Pancreas (tissue), 10 donors: ENCODE results near the gene HS2ST1. TPM values are rescaled to one million over a fixed set of nuclear protein-coding genes. Genes with fewer than 3 reads are reported as not detected.

ENCODE experiments used
- ATAC-seq, 4 donors: fragments of 200-7000 bp; cut with Tn5 transposase; one replicate each; pipeline versions ENCODE4 v1.8.0 to v1.9.1; 2020; ENCODE audit warnings: mild to moderate bottlenecking in 4 of 4, moderate library complexity in 4 of 4
- DNase-seq, 6 donors: peaks; one replicate each; pipeline ENCODE4 v3.0.0-alpha.2; 2020
- FAIRE-seq: peaks from 2 replicates; lab custom pipeline; 2012; peaks lifted over from hg19 to GRCh38; lab: Jason Lieb, UNC
- H3K27ac ChIP-seq, 4 donors: fragments of 200-600 bp; sonication (generic); 1 replicate in 3 of 4; 2 replicates in 1 of 4; pipeline versions ENCODE4 v1.5.0 to v1.8.0; 2020
- H3K27me3 ChIP-seq, 4 donors: fragments of 200-600 bp; one replicate each; pipeline ENCODE4 v1.8.0; 2021
- H3K36me3 ChIP-seq, 3 donors: fragments of 200-600 bp; sonication (generic) in 1 of 3; one replicate each; pipeline versions ENCODE4 v1.5.0 to v1.8.0; 2020 to 2021
- H3K4me1 ChIP-seq, 3 donors: fragments of 200-600 bp; one replicate each; pipeline ENCODE4 v1.8.0; 2021
- H3K4me3 ChIP-seq, 4 donors: fragments of 200-600 bp; sonication (generic) in 2 of 4; one replicate each; pipeline versions ENCODE4 v1.5.0 to v1.8.0; 2020 to 2021
- H3K9me3 ChIP-seq, 4 donors: fragments of 200-600 bp; one replicate each; pipeline ENCODE4 v1.8.0; 2021
- CTCF ChIP-seq, 4 donors: fragments of 200-600 bp; sonication (generic) in 3 of 4; IDR thresholded peaks; one replicate each; pipeline versions ENCODE4 v1.5.0 to v1.8.0; 2021; ENCODE audit warnings: antibody characterized with exemption in 4 of 4
- WGBS, 2 donors: extraction: QIAGEN DNeasy Blood & Tissue Kit; methylation state at CpG; one replicate each; pipeline ENCODE4 v1.1.7; 2013; 5-methylcytosine and 5-hydroxymethylcytosine counted together
- intact Hi-C, 3 donors: fragments of 100-400 bp; cut with DNase I; formaldehyde crosslinking; loops; one replicate each; pipeline versions ENCODE4 v1.11.1 to v1.14.2; 2022
- polyA plus RNA-seq, 2 donors: library from polyadenylated mRNA; stranded (reverse); fragments of 200-250 nt; gene quantifications; one replicate each; pipeline ENCODE4 v1.2.3, GENCODE V29; 2013
- total RNA-seq, 6 donors: library from RNA; stranded (reverse); fragmentation: NEBNext Ultra II Directional in 4 of 6; extraction: Animal tissue kit (Norgen Biotek cat#: 25700) in 4 of 6; gene quantifications; one replicate each; pipeline versions ENCODE4 v1.2.1 to v1.2.4, GENCODE V29; 2021 to 2023
- donor health status: healthy with polysubstance abuse.
- donor health status: DM: no; HTN: no; CAD: no; lungs with moderate emphysema.
- donor health status: DM: no; HTN: no; CAD: no.
- donor health status: control.
- donor health status: control.
- donor health status: Bipolar disorder and iron deficiency.
- donor health status: DM: yes; HTN: yes; CAD: no.
- donor health status: DM: no; HTN: no; CAD: no.
- donor health status: DM: no; HTN: no; CAD: no.
- donor health status: DM: yes; HTN: yes; CAD: no.

The HS2ST1 gene
- total and polyA plus RNA-seq, 8 donors: 2.8 to 16.1 (median 10.9) TPM

- intact Hi-C loops: no loop called here
- DNase-seq: no peak
- no peak for TF ChIP-seq CTCF (IDR thresholded peaks at IDR 0.05)
- Histone ChIP-seq H3K27me3 (no peaks in the 10 kb centered on the region), H3K4me1 (no peaks in the 10 kb centered on the region), H3K36me3 (no peaks in the 10 kb centered on the region), H3K4me3 (no peak overlapping the region), H3K9me3 (no peaks in the 10 kb centered on the region), H3K27ac (no peak overlapping the region)
- no peak for ATAC-seq
- 85 to 89% methylated on average over 1 of the region's 1 CpG for WGBS, 2 donors
- FAIRE-seq: no peak
Measured at GRCh38 chr1:87108228-87108627, 193.8 kb downstream of the HS2ST1 start.

DNA sequence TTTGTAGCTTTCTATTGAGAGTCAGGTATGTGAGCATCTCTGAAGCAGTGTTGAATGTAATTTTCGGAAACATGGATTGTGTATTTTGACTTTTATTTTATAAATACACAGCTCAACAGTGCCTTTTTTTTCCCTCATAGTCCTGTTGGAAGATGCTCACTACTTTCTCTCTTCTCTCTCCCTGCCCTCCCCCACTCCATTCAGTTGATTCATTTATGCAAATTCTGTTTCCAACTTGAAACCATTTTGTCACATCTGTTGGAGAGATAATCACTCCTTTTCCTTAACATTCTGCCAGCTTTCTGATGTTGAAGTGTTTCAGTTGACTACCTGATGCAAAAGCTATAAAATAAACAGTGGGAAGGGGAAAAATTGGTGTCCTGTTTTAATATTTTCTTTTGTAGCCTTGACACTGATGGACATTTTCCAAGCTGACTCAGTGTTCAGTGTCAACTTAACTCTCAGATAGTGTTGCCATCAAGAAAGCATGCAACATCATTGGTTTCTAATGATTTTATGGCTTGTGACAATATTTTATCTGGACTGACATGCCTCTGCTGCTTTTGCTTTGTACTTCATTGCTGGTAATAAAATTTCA is 194.5 kb downstream of the HS2ST1 start:
- FAIRE-seq: no peak
- Histone ChIP-seq H3K4me3 (no peak overlapping the region), H3K36me3 (no peaks in the 10 kb centered on the region), H3K9me3 (no peaks in the 10 kb centered on the region), H3K27ac (no peak overlapping the region), H3K27me3 (no peaks in the 10 kb centered on the region), H3K4me1 (no peaks in the 10 kb centered on the region)
- 96 to 97% methylated on average over 1 of the region's 1 CpG for WGBS, 2 donors
- ATAC-seq: no peak
- no peak for TF ChIP-seq CTCF (IDR thresholded peaks at IDR 0.05)
- no peak for DNase-seq
- intact Hi-C loops: no loop called here

- Histone ChIP-seq H3K36me3 (no peaks in the 10 kb centered on the region), H3K4me1 (no peaks in the 10 kb centered on the region), H3K9me3 (no peaks in the 10 kb centered on the region), H3K27me3 (no peaks in the 10 kb centered on the region), H3K4me3 (no peak overlapping the region), H3K27ac (no peak overlapping the region)
- no peak for TF ChIP-seq CTCF (IDR thresholded peaks at IDR 0.05)
- 50 to 51% methylated on average over 5 of the region's 5 CpGs for WGBS, 2 donors
- intact Hi-C loops: no loop called here
- no peak for FAIRE-seq
- no peak for DNase-seq
- ATAC-seq: peak in 2 of 4 donors; percentile 16 to 34
Measured at GRCh38 chr1:87111659-87112371, 197.4 kb downstream of the HS2ST1 start.

DNA sequence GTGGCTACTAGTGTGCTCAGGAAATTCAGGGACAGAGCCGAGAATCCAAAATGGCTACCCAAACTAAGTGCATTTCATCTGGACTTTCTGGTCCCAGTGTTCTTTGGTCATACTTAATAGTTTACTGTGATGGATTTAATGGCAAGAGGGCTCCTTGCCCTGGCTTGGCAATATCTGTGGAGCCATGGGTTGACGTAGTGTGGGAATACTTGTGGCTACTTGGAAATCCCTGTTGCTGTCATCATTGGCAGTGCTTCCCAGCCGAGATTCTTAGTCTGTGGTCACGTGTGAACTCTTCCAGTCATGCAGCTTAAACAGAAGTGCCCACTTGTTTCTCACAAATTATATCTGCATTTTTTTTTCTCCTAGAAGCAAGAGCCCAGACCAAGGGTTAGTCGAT is 198.9 kb downstream of the HS2ST1 start:
- peak in 1 of 4 donors; percentile 36 for ATAC-seq
- H3K27ac ChIP-seq: no peak overlapping the region
- WGBS, 2 donors: 89 to 93% methylated on average over 5 of the region's 5 CpGs
- no peak for TF ChIP-seq CTCF (IDR thresholded peaks at IDR 0.05)
- H3K36me3 ChIP-seq: no peaks in the 10 kb centered on the region
- no peak overlapping the region for H3K4me3 ChIP-seq
- DNase-seq: no peak
- no peaks in the 10 kb centered on the region for H3K9me3 ChIP-seq
- no peaks in the 10 kb centered on the region for H3K27me3 ChIP-seq
- no peak for FAIRE-seq
- intact Hi-C loops: no loop called here
- no peaks in the 10 kb centered on the region for H3K4me1 ChIP-seq

DNA sequence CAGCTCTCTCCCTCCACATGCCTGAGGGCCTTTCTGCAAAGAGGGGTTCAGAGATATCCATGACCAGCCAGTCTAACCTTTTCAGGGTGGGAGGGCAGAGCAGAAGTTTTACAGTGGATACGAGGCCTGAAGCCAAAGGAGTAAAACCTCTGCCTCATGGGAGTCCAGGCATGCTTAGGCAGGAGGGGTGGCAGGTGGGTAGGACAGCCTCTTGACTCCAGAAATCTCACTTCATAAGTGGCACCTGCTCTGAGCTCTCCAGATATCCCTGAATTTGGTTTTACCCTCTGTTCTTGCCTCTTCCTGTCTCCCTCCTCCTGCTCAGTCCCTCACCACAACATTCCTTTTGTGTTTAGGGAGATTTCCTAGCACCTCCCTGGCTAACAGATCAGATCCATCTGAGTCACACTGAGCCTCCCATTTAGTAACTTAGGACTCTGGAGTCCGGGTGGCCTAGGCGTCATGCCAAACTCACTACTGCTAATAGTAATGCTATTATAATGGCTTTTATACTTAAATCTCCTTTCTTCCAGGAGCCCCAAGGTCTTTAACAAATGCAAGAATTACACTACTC is 201.0 kb downstream of the HS2ST1 start:
- no peak for TF ChIP-seq CTCF (IDR thresholded peaks at IDR 0.05)
- Histone ChIP-seq H3K36me3 (no peaks in the 10 kb centered on the region), H3K9me3 (no peaks in the 10 kb centered on the region), H3K27me3 (no peaks in the 10 kb centered on the region), H3K4me3 (no peak overlapping the region), H3K27ac (no peak overlapping the region), H3K4me1 (no peaks in the 10 kb centered on the region)
- FAIRE-seq (no peak), DNase-seq (no peak), ATAC-seq (peak in 2 of 4 donors; percentile 35 to 42)
- intact Hi-C loops: no loop called here
- WGBS, 2 donors: 88 to 89% methylated on average over 3 of the region's 3 CpGs
